Tibial nerve (tissue), 4 donors: ENCODE results near the gene FAM120C.

Experiments
- CTCF ChIP-seq, 5 experiments: fragments of 200-600 bp in 3 of 5; fragments of 450-650 bp in 2 of 5; sonication (generic) in 3 of 5; IDR thresholded peaks; one replicate each; pipeline ENCODE4 v1.5.1; 2016 to 2019; ENCODE audit warnings: antibody characterized with exemption in 5 of 5, mild to moderate bottlenecking in 3 of 5, moderate library complexity in 2 of 5
- EP300 ChIP-seq, 2 donors: sonication (generic); formaldehyde crosslinking; IDR thresholded peaks; one replicate each; pipeline ENCODE4 v1.6.1; 2017; ENCODE audit warnings: antibody characterized with exemption in 2 of 2, mild to moderate bottlenecking in 1 of 2
- POLR2A ChIP-seq, 2 donors: fragments of 450-650 bp; IDR thresholded peaks; one replicate each; pipeline ENCODE4 v1.6.1; 2017; ENCODE audit warnings: antibody characterized with exemption in 2 of 2, mild to moderate bottlenecking in 2 of 2, moderate library complexity in 2 of 2

- no peak for TF ChIP-seq CTCF (IDR thresholded peaks at IDR 0.05)
- TF ChIP-seq POLR2A (IDR thresholded peaks at IDR 0.05) = no peak
- TF ChIP-seq EP300 (IDR thresholded peaks at IDR 0.05) = no peak
Observed at GRCh38 chrX:54157561-54157960, 25.5 kb downstream of the FAM120C start.
